Nephron progenitor cell (in vitro differentiated cells): ENCODE results near the gene OMA1.

Experiments
- DNase-seq: peaks from one replicate; pipeline ENCODE4 v3.0.0; 2021
- H3K27ac Mint-ChIP-seq: 2 replicates; pipeline ENCODE4 v1.8.0; 2021; ENCODE audit warnings: mild to moderate bottlenecking, moderate library complexity, mixed read lengths
- H3K27me3 Mint-ChIP-seq: 2 replicates; pipeline ENCODE4 v1.8.0; 2021; ENCODE audit warnings: mild to moderate bottlenecking, low read depth, mixed read lengths; ENCODE audit not compliant: poor library complexity
- H3K36me3 Mint-ChIP-seq: 2 replicates; pipeline ENCODE4 v1.8.0; 2021; ENCODE audit warnings: low read depth, mixed read lengths
- H3K4me1 Mint-ChIP-seq: 2 replicates; pipeline ENCODE4 v1.8.0; 2021; ENCODE audit warnings: mixed read lengths
- H3K4me3 Mint-ChIP-seq: 2 replicates; pipeline ENCODE4 v1.8.0; 2021; ENCODE audit warnings: mild to moderate bottlenecking, moderate library complexity, mixed read lengths
- H3K9me3 Mint-ChIP-seq: 2 replicates; pipeline ENCODE4 v1.8.0; 2021; ENCODE audit warnings: mild to moderate bottlenecking, moderate library complexity, mixed read lengths
- CTCF ChIP-seq: fragments of 200-600 bp; sonication (generic); IDR thresholded peaks from 2 replicates; pipeline ENCODE4 v1.5.0; 2021; ENCODE audit warnings: antibody characterized with exemption

OMA1 gene

GRCh38 chr1:58436615-58437297, 109.8 kb downstream of the OMA1 start:
- TF ChIP-seq CTCF: no peak
- Mint-ChIP-seq H3K36me3 (no peaks in the 10 kb centered on the region), H3K27ac (no peak overlapping the region), H3K4me3 (no peak overlapping the region), H3K9me3 (no peaks in the 10 kb centered on the region), H3K4me1 (peaks cover 19% of the 10 kb centered on the region), H3K27me3 (peaks cover 3% of the 10 kb centered on the region)
- no peak for DNase-seq

- H3K36me3 Mint-ChIP-seq: no peaks in the 10 kb centered on the region
- peaks cover 14% of the 10 kb centered on the region for H3K4me1 Mint-ChIP-seq
- H3K9me3 Mint-ChIP-seq: no peaks in the 10 kb centered on the region
- no peak for DNase-seq
- no peak for TF ChIP-seq CTCF
- no peak overlapping the region for H3K4me3 Mint-ChIP-seq
- H3K27ac Mint-ChIP-seq: no peak overlapping the region
- peaks cover 3% of the 10 kb centered on the region for H3K27me3 Mint-ChIP-seq
Measured at GRCh38 chr1:58435376-58435775, 111.2 kb downstream of the OMA1 start.

GRCh38 chr1:58434607-58435006, 111.9 kb downstream of the OMA1 start:
- no peak overlapping the region for H3K4me3 Mint-ChIP-seq
- no peaks in the 10 kb centered on the region for H3K9me3 Mint-ChIP-seq
- TF ChIP-seq CTCF: no peak
- H3K4me1 Mint-ChIP-seq: peaks cover 18% of the 10 kb centered on the region
- H3K27me3 Mint-ChIP-seq: peaks cover 3% of the 10 kb centered on the region
- H3K36me3 Mint-ChIP-seq: no peaks in the 10 kb centered on the region
- H3K27ac Mint-ChIP-seq: no peak overlapping the region
- no peak for DNase-seq

GRCh38 chr1:58434181-58434580, 112.3 kb downstream of the OMA1 start:
- TF ChIP-seq CTCF: no peak
- DNase-seq: no peak
- Mint-ChIP-seq H3K9me3 (no peaks in the 10 kb centered on the region), H3K27me3 (peaks cover 5% of the 10 kb centered on the region), H3K4me3 (no peak overlapping the region), H3K4me1 (peaks cover 18% of the 10 kb centered on the region), H3K27ac (no peak overlapping the region), H3K36me3 (no peaks in the 10 kb centered on the region)

- no peak for TF ChIP-seq CTCF
- Mint-ChIP-seq H3K9me3 (no peaks in the 10 kb centered on the region), H3K27me3 (peaks cover 3% of the 10 kb centered on the region), H3K36me3 (no peaks in the 10 kb centered on the region), H3K4me3 (no peak overlapping the region), H3K4me1 (peaks cover 12% of the 10 kb centered on the region), H3K27ac (no peak overlapping the region)
- DNase-seq: peak; percentile 76
Measured at GRCh38 chr1:58432851-58433668, 113.5 kb downstream of the OMA1 start.
